Measurements from ENCODE around the gene NUAK2. TPM values are rescaled to one million over a fixed set of nuclear protein-coding genes. Genes with fewer than 3 reads are reported as not detected.

Gene NUAK2
- total RNA-seq, 2 donors from 2014 or later: 0.78 to 1.5 TPM

DNA sequence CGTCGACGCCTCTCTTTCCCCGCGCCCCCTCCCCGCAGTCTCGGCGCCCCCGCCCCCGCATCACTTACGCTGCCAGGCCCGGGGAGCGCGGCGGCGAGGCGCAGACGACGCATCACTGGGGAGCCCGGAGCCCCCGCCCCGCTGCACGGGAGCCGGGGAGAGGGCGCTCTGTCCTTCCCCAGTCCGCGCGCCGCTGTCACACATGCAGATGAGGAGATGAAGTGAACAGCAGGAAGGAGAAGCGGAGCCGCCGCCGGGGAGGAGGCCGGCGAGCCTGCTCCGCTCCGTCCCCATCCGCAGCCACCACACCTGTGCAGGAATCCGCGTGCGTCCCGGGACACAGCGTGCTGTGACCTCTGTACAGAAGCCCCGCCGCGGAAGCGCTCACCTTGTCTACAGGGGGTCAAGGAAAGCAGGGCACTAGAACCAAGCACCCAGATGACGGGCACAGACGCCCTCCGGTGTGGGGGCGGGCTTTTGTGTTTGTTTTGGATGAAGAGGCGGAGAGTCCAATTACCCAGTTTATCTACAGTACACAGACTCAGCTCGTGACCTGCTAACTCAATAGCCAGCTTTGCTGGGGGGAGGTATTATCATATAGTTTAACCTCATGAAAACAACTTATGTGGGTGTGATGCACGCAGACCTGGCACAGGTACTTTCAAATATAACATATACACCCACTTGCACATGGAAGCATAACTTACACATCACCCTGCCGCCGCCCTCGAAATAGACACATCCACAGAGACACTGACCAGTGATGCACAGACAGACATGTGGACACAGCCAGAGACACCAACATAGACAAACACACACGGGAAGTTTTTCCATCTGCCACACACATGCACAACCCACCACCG is 22.8 kb upstream of the NUAK2 start:
- H3K4me3 ChIP-seq: peak overlapping the region; percentile 65
- H3K4me1 ChIP-seq (ENCODE audit: control insufficient read depth in 1 of 2, low read depth in 2 of 2): peaks cover 12 to 13% of the 10 kb centered on the region in 2 donors
- H3K36me3 ChIP-seq: no peaks in the 10 kb centered on the region
- no peaks in the 10 kb centered on the region for H3K9me3 ChIP-seq
- H3K27ac ChIP-seq: no peak overlapping the region
- peaks cover 13% of the 10 kb centered on the region for H3K27me3 ChIP-seq (replicated peaks; ENCODE audit: insufficient read depth)
- DNase-seq (ENCODE audit: low spot score) (no peak), ATAC-seq (ENCODE audit: insufficient number of reproducible peaks, low FRiP score, low read depth) (no peak)
- TF ChIP-seq, protein P1, sequence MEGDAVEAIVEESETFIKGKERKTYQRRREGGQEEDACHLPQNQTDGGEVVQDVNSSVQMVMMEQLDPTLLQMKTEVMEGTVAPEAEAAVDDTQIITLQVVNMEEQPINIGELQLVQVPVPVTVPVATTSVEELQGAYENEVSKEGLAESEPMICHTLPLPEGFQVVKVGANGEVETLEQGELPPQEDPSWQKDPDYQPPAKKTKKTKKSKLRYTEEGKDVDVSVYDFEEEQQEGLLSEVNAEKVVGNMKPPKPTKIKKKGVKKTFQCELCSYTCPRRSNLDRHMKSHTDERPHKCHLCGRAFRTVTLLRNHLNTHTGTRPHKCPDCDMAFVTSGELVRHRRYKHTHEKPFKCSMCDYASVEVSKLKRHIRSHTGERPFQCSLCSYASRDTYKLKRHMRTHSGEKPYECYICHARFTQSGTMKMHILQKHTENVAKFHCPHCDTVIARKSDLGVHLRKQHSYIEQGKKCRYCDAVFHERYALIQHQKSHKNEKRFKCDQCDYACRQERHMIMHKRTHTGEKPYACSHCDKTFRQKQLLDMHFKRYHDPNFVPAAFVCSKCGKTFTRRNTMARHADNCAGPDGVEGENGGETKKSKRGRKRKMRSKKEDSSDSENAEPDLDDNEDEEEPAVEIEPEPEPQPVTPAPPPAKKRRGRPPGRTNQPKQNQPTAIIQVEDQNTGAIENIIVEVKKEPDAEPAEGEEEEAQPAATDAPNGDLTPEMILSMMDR (IDR thresholded peaks at IDR 0.05): no peak

- Histone ChIP-seq H3K4me1 (ENCODE audit: control insufficient read depth in 1 of 2, low read depth in 2 of 2) (peaks cover 12 to 13% of the 10 kb centered on the region in 2 donors), H3K9me3 (no peaks in the 10 kb centered on the region), H3K27ac (no peak overlapping the region), H3K4me3 (peak overlapping the region; percentile 65), H3K27me3 (replicated peaks; ENCODE audit: insufficient read depth) (peaks cover 13% of the 10 kb centered on the region), H3K36me3 (no peaks in the 10 kb centered on the region)
- TF ChIP-seq, protein P1 (IDR thresholded peaks at IDR 0.05): no peak
- DNase-seq (ENCODE audit: low spot score): no peak
- no peak for ATAC-seq (ENCODE audit: insufficient number of reproducible peaks, low FRiP score, low read depth)
Observed at GRCh38 chr1:205343431-205344065, 22.0 kb upstream of the NUAK2 start.

DNA sequence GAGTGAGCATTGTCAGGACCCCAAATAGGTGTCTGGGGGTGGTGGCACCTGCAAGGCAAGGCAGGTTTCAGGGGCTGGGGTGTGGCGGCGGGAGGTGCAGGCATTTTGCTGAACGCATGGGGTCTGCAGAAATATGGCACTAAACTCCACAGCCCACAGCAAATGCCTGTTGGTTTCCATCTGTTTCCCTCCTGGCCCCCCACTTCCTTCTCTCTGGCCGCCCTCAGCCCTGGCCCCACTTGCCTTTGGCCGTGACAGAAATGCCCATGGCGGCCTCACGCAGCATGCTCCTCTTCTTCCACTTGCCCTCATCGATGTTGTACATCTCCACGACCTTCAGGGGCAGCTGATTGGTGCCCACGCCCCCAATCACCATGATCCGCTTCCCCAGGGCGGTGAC is 21.4 kb upstream of the NUAK2 start:
- ATAC-seq (ENCODE audit: insufficient number of reproducible peaks, low FRiP score, low read depth): no peak
- H3K27me3 ChIP-seq (replicated peaks; ENCODE audit: insufficient read depth): peaks cover 13% of the 10 kb centered on the region
- DNase-seq (ENCODE audit: low spot score): no peak
- no peaks in the 10 kb centered on the region for H3K9me3 ChIP-seq
- H3K36me3 ChIP-seq: no peaks in the 10 kb centered on the region
- TF ChIP-seq, protein P1 (IDR thresholded peaks at IDR 0.05): no peak
- no peak overlapping the region for H3K4me3 ChIP-seq
- H3K4me1 ChIP-seq (ENCODE audit: control insufficient read depth in 1 of 2, low read depth in 2 of 2): peaks cover 12 to 13% of the 10 kb centered on the region in 2 donors
- H3K27ac ChIP-seq: no peak overlapping the region

DNA sequence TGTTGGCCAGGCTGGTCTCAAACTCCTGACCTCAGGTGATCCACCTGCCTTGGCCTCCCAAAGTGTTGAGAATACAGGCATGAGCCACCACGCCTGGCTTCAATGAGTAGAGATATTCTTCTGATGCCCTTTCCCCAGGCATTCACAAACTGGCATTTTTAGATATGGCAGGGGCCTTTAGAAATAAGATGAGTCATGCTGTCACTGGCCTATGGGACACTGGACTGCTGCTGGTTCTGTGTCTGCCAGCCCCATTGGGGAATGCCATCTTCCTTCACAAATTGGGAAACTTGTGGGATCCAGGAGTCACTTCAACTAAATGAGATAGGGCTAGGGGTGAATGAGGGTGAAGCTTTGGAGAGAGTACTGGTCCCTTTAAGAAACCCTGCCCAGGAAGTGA is 19.1 kb upstream of the NUAK2 start:
- no peak overlapping the region for H3K27ac ChIP-seq
- H3K36me3 ChIP-seq: no peaks in the 10 kb centered on the region
- no peaks in the 10 kb centered on the region for H3K9me3 ChIP-seq
- H3K27me3 ChIP-seq (replicated peaks; ENCODE audit: insufficient read depth): peaks cover 13% of the 10 kb centered on the region
- DNase-seq (ENCODE audit: low spot score): no peak
- no peak for ATAC-seq (ENCODE audit: insufficient number of reproducible peaks, low FRiP score, low read depth)
- TF ChIP-seq, protein P1 (IDR thresholded peaks at IDR 0.05): no peak
- no peak overlapping the region for H3K4me3 ChIP-seq
- H3K4me1 ChIP-seq (ENCODE audit: control insufficient read depth in 1 of 2, low read depth in 2 of 2): peaks cover 12 to 13% of the 10 kb centered on the region in 2 donors

GRCh38 chr1:205339717-205340116 is 18.2 kb upstream of the NUAK2 start:
- TF ChIP-seq, protein P1 (IDR thresholded peaks at IDR 0.05): no peak
- DNase-seq (ENCODE audit: low spot score) (no peak), ATAC-seq (ENCODE audit: insufficient number of reproducible peaks, low FRiP score, low read depth) (no peak)
- Histone ChIP-seq H3K27ac (no peak overlapping the region), H3K36me3 (no peaks in the 10 kb centered on the region), H3K4me3 (no peak overlapping the region), H3K9me3 (no peaks in the 10 kb centered on the region), H3K4me1 (ENCODE audit: control insufficient read depth in 1 of 2, low read depth in 2 of 2) (peaks cover 12 to 13% of the 10 kb centered on the region in 2 donors), H3K27me3 (replicated peaks; ENCODE audit: insufficient read depth) (peaks cover 13% of the 10 kb centered on the region)

All from thoracic aorta (tissue), 2 donors.